Brain pericyte (primary cell): ENCODE results near the gene MORN5.

Source experiments
- DNase-seq: peaks from one replicate; pipeline ENCODE4 v3.0.0-alpha.2; 2012; ENCODE audit warnings: low read depth, low spot score

MORN5 gene

GRCh38 chr9:122191584-122191983, 31.9 kb downstream of the MORN5 start:
- no peak for DNase-seq

DNA sequence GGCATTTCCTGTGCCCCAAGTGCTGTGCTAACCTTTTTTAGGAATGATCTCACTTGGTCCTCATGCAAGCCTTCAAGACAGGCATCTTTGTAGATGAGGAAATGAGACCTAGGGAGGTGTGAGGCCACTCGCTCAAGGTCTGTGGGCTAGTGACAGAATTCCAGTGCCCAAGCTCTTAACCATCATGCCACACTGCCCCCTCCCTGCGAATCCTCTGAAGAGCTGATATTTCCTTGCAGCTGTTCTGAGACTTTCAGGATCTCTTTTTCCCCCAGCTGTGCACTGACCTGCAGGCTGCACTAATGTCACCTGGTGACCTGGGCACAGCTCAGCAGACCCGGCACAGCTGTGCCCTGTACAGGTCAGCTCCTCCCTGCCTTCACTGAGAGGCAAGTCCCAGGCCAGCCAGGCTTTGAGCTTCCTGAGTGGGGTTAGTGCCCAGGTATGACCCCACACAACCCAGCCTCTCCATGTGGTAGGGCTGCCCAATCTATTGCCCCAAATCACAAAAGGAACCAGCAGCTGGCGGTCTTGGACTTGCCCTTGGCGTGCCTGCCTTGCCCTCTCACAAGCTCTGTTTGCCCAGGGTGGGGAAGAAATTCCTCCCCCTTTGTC, 32.7 kb downstream of the MORN5 start:
- DNase-seq: no peak

DNA sequence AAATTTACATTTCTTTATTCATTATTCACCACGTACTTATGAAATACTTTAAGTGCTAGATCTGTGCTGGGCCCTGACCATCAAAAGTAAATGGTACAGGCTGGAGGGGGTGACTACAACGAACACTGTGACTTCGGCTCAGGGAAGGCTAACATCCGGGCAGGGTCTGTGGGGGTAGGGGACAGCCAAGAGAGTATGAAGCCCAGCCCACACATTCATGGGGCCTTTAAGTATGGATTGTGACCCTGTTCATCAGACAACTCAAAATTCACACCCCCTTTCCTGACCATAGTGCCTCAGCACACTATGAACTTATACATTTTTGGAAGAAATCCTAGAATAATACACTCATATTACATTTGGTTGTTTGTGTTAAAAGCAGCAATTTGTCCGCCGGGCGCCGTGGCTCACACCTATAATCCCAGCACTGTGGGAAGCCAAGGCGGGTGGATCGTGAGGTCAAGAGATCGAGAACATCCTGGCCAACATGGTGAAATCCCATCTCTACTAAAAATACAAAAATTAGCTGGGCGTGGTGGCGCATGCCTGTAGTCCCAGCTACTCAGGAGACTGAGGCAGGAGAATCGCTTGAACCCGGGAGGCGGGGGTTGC, 33.3 kb downstream of the MORN5 start:
- DNase-seq: no peak

DNA sequence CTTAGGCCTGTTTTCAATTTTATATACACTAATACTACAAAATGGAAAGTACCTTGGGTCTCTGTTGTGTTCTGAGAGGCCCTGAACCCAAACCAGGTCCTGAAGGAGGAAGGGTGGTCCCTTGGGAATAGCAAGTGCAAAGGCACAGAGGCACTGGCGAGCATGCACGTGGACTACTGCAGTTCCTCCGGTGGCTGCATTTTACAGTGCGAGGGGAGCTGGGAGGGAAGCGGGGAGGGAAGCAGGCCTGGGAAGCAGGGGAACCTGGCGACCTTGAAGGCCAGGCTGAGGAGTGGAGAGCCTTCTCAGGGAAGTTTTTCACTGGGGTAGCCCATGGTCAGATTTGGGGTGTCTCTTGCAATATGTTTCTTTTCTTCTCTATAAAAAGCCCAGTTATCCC, 33.9 kb downstream of the MORN5 start:
- no peak for DNase-seq

DNA sequence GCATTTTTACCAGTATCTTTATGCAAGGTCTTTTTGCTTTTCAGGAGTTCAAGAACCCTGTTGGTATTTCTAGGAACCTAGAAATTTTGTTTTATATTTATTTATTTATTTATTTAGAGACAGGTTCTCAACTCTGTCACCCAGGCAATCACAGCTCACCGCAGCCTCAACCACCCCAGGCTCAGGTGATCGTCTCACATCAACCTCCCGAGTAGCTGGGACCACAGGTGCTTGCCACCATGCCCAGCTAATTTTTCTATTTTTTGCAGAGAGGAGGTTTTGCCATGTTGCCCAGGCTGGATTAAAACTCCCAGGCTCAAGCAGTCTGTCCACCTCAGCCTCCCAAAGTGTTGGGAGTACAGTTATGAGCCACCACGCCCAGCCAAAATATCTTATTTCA, 36.2 kb downstream of the MORN5 start:
- DNase-seq: no peak

DNA sequence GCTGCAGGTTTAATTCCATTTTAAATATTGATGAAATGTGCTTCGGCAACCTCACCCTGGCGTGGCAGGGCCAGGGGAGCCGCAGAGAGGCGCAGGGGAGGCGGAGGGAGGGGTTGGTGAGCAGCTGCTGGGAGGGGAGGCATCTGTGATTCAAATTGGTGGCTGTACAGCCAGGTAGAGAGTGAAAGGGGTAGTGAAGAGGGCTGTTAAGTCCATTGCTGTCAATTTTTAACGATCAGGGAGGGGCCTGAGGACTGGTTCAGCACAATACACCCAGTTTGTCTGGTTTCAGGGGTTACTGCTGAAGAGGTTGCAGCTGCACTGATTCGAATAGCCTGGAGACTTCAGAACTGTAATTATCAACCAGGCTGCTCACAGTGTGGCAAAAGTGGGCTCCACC, 37.7 kb downstream of the MORN5 start:
- no peak for DNase-seq

DNA sequence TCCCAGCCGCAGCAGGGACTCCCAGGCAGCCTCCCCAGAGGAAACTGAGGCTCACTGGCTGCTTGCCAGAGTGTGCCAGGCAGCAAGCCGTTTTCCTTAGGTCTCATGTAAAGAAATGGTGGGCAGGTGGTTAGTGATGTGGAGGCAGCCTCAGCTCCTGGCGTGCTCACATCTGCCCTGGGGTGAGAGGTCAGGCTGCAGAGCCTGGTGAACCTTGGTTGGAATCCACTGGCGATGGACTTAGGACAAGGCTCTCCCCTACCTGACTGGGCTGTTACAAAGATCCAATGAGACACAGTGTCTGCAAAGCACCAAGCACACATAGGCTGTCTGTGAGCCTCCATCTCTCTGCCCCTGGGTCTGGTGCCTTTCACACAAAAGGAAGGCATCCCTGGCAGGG, 38.2 kb downstream of the MORN5 start:
- no peak for DNase-seq

DNA sequence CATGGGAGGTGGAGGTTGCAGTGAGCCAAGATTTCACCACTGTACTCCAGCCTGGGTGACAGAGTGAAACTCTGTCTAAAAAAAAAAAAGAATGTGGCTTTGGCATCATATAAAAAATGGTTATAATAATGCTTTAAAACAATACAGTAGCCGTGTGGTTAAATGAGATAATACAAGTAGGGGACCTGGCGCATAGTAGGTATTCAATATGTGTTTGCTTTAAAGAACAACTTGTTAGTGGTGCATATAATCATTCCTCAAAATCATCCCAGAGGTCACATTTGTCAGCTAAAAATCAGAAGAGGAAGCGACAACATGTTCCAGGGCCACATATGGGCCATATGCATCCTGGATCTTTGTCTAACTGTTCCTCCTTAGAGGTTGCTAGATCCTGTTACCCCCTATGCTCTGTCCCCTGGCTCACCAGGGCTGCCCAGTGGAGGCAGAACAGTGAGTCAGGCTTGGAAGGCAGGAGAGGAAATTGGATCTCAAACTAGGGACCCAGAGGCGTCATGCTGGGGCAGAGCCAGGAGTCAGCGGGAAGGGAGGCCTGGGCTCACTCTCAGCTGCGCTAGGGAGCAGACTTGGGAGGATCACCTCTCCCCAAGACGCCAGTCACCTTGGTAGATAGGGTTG, 41.4 kb downstream of the MORN5 start:
- DNase-seq: peak; percentile 27

DNA sequence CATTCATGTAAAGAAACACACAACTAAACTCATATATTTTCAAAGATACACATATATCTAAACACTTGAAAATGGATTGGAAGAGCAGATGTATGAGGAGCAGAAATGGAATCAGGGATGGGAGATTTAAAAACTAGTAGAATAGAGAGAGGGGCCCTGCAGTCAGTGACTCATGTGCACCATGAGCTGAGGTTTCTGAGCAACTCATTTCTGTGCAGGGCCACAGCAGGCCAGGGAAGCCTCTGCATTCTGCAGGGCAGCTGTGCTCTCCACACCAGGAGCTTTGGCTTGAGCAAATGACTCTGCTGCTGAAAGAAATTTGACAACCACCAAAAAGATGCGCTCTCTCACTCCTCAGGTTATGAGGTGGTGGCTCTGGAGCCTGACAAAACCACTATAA, 41.9 kb downstream of the MORN5 start:
- no peak for DNase-seq

GRCh38 chr9:122202111-122202510, 42.4 kb downstream of the MORN5 start:
- DNase-seq: no peak

GRCh38 chr9:122204055-122204454, 44.3 kb downstream of the MORN5 start:
- DNase-seq: no peak

DNA sequence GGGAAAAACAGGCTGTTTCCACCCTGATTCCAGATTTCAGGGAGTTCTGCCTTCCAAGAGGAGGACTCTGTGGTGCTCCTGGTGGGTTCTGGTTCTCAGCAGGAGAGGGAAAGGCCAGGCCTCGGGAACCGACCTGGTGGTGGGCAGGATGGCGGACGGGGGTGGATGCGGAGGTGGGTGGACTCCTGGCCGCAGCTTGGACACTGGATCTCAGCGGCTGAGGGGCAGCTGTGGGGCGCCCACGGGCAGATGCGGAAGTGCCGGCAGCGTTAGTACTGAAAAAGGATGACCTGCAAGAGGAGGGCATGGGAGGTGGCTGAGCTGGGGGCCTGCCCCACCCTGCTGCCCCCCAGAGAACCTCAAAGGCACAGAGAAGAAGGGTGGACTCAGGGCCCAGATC, 44.8 kb downstream of the MORN5 start:
- no peak for DNase-seq

GRCh38 chr9:122205176-122205575, 45.5 kb downstream of the MORN5 start:
- no peak for DNase-seq

DNA sequence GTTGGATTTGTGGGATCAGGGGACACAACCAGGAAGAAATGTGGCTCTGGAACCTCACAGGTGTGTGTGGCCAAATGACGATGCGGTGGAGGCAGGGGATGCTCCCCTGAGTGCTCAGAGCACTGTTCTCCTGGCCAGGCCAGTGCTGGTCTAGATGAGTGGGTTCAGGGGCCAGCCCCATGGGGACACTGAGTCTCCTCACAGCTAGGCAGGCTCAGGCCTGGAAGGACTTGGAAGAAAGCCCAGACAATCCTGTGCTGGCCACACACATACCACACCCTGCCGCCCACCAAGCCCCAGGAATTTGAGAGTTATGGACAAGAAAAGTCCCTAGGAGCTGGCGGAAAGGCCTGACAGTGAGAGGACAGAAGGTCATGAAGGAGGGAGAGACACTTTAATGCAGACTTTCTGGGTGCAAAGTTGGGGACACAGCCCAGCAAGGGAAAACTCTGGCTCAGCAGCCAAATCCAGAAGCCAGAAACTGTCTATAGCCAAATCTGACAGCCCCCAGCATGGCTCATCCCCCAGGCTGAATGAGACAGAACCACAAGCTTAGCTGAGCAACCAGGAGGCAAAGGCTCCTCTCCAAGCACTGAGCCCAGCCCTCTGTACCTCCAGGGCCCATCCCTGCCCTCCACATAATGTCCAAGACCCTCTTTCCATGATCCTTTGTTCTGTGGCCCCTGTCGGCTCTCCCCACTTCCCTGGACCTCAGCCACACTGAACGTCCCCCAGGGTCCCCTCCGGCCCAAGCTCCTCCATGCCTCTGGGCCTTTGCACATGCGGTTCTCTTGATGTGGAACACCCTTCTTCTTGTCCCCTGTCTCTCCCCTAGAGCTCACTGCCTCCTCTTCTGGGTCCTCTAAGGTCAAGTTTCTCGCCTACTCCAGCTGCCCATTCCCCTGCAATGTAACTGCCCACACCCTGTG, 46.7 kb downstream of the MORN5 start:
- DNase-seq: no peak

DNA sequence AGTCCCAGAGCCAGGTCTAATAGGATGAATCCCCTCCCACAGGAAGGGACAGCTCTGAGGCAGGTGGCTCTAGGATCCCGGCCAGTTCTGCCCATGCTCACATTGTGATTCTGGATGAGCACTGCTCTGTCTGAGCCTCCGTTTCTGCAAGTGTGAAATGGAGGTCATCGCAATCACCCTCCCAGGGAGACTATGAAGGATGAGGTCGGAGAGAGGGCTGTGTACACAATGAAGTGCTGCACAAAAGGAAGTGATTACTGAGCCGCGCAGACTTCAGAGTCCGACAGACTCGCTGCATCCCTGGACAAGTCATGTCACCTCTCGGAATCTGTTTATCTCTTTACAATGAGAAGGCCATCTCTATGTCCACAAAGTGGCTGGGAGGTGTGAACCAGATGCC, 47.4 kb downstream of the MORN5 start:
- DNase-seq: no peak

- no peak for DNase-seq
Observed at GRCh38 chr9:122209451-122209850, 49.7 kb downstream of the MORN5 start.

GRCh38 chr9:122212473-122213004, 52.8 kb downstream of the MORN5 start:
- no peak for DNase-seq

DNA sequence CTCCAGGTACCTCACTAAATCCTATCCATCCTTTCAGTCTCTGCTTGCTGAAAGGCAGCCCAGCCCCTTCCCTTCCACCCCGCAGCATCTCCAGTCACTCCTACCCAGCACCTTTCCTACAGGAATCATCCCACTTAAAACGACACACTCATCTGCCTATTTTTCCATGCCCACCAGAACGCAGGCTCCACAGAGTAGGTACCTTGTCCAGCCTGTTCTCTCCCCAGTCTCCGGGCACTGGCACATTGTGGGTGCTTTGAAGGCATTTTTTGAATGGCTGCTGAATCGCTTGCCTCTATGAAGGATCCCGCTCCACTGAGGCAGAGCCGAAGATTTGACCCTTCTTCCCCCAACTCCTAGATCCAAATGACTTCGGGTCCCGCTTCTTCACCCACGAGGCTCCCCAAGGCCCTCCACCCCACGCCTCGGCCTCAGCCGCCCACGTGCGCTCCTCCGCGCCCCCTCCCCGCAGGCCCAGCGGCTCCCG, 53.4 kb downstream of the MORN5 start:
- no peak for DNase-seq

- DNase-seq: no peak
Observed at GRCh38 chr9:122213589-122214413, 54.1 kb downstream of the MORN5 start.

GRCh38 chr9:122214507-122214906, 54.8 kb downstream of the MORN5 start:
- no peak for DNase-seq

- DNase-seq: no peak
Observed at GRCh38 chr9:122215663-122216062, 56.0 kb downstream of the MORN5 start.
